ENCODE results near the gene HS3ST4. TPM values are rescaled to one million over a fixed set of nuclear protein-coding genes. Genes with fewer than 3 reads are reported as not detected.

The HS3ST4 gene
- total RNA-seq, 3 donors from 2014 or later, result 0.66 to 3.4 TPM; not detected in 1

DNA sequence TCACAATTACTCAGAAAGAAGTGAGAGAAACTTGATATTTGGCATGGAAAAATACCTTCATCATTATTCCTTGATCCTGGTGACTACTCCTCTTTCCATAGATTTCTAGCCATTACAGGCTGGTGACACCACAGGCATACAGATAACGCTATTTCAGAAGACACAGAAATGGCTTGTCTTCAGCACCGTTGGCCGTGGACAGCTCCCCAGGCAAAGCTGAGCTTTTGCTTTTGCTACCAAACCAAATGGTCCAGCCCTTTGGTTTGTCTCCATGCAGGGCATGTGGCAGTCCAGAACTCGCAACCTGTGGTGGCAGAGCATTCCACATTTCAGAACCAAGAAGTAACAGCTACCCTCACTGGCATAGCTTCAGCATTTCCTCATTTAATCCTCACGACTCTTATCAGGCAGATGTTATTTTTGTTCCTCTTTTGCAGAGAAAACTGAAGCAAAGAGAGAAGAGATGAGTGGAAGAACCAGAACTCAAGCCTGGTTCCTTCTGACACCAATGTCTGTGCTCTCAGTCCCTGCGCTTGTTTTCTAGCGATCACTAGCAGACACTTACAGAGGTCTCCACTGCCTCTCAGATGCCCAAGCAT lies 55.5 kb downstream of the HS3ST4 start:
- no peaks in the 10 kb centered on the region for H3K36me3 ChIP-seq
- no peaks in the 10 kb centered on the region for H3K27me3 ChIP-seq
- peaks cover 0 to 4% of the 10 kb centered on the region in 2 donors for H3K9me3 ChIP-seq
- no peaks in the 10 kb centered on the region for H3K4me1 ChIP-seq
- no peak for DNase-seq (ENCODE audit: low spot score in 2 of 2)
- TF ChIP-seq POLR2AphosphoS5 (IDR thresholded peaks at IDR 0.05), result no peak
- TF ChIP-seq POLR2A (IDR thresholded peaks at IDR 0.05), result no peak
- no peak overlapping the region for H3K27ac ChIP-seq
- H3K4me3 ChIP-seq, result no peak overlapping the region
- intact Hi-C loops (cut with DNase I; ENCODE audit: low total_unique reads), result no loop called here

DNA sequence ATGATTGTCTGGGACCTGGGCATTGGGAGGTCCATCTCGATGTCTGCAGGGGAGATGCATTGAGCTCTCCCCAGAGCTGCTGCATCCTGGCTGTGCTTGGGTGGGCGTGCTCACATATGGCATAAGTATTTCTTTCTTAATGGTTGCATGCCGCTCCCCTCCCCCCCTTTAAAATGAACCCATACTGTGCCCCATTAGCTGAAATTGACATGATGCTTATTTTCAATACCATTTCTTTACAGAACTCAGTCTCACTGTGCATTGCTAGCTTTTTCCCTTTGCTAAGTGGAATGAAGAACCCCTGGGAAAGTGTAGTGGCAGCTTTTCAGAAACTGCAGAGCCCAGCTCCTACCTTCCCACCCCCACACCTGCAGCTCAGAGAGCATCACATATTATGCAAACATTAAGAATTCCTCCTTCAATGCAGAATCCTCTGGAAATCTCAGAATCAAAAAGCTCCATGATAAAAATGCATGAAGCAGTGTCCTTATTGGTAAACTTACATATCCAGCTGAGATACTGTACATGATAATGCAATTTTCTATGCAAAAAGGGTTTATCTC lies 56.4 kb downstream of the HS3ST4 start:
- H3K4me3 ChIP-seq, result no peak overlapping the region
- intact Hi-C loops (cut with DNase I; ENCODE audit: low total_unique reads), result no loop called here
- DNase-seq (ENCODE audit: low spot score in 2 of 2), result no peak
- no peak overlapping the region for H3K27ac ChIP-seq
- no peaks in the 10 kb centered on the region for H3K27me3 ChIP-seq
- H3K9me3 ChIP-seq, result peaks cover 0 to 4% of the 10 kb centered on the region in 2 donors
- H3K36me3 ChIP-seq, result no peaks in the 10 kb centered on the region
- TF ChIP-seq POLR2A (IDR thresholded peaks at IDR 0.05), result no peak
- TF ChIP-seq, protein P1, sequence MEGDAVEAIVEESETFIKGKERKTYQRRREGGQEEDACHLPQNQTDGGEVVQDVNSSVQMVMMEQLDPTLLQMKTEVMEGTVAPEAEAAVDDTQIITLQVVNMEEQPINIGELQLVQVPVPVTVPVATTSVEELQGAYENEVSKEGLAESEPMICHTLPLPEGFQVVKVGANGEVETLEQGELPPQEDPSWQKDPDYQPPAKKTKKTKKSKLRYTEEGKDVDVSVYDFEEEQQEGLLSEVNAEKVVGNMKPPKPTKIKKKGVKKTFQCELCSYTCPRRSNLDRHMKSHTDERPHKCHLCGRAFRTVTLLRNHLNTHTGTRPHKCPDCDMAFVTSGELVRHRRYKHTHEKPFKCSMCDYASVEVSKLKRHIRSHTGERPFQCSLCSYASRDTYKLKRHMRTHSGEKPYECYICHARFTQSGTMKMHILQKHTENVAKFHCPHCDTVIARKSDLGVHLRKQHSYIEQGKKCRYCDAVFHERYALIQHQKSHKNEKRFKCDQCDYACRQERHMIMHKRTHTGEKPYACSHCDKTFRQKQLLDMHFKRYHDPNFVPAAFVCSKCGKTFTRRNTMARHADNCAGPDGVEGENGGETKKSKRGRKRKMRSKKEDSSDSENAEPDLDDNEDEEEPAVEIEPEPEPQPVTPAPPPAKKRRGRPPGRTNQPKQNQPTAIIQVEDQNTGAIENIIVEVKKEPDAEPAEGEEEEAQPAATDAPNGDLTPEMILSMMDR (IDR thresholded peaks at IDR 0.05), result no peak
- TF ChIP-seq POLR2AphosphoS5 (IDR thresholded peaks at IDR 0.05), result no peak
- H3K4me1 ChIP-seq, result no peaks in the 10 kb centered on the region

DNA sequence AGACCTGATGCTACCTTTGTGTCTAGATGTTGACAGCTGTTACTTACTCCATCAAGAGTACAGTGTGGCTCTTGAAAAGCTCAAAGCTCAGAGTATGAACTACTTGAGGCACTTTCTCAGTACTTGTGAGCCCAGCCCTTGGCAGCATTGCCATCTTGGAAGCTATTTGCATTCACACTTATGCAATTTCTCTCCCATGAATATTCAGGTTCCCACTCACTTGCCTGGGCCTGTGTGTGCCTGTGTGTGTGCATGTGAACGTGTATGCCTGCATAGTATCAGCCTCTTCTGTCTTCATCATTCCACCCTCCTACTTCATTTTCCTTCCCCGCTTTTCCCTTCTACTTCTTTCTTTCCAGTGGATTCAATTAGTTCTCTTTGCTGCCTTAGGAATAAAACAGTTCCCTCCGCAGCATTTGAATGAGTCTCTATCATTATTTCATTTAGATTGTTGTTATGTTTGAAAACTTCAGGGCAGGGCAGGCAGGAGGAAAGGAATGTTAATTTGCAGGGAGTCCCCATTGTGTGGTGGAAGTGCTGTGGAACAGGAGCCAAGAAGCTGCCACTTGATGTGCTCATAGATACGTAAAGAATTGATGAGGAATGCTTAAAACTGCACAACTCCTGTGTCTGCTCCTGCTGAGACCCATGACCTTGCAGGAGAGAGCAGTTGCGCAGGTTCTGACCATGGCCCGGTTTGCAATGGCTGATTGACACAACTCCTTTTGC lies 58.9 kb downstream of the HS3ST4 start:
- Histone ChIP-seq H3K36me3 (no peaks in the 10 kb centered on the region), H3K4me3 (no peak overlapping the region), H3K9me3 (no peaks in the 10 kb centered on the region), H3K27ac (no peak overlapping the region), H3K4me1 (no peaks in the 10 kb centered on the region), H3K27me3 (no peaks in the 10 kb centered on the region)
- DNase-seq (ENCODE audit: low spot score in 2 of 2), result no peak
- intact Hi-C loops (cut with DNase I; ENCODE audit: low total_unique reads), result loop anchor here (10.0 kb wide), 1 partner anchor 336 kb away; no protein-coding TSS in a partner anchor
- no peak for TF ChIP-seq POLR2AphosphoS5 (IDR thresholded peaks at IDR 0.05)
- TF ChIP-seq, protein P1 (IDR thresholded peaks at IDR 0.05), result no peak
- TF ChIP-seq POLR2A (IDR thresholded peaks at IDR 0.05), result no peak

DNA sequence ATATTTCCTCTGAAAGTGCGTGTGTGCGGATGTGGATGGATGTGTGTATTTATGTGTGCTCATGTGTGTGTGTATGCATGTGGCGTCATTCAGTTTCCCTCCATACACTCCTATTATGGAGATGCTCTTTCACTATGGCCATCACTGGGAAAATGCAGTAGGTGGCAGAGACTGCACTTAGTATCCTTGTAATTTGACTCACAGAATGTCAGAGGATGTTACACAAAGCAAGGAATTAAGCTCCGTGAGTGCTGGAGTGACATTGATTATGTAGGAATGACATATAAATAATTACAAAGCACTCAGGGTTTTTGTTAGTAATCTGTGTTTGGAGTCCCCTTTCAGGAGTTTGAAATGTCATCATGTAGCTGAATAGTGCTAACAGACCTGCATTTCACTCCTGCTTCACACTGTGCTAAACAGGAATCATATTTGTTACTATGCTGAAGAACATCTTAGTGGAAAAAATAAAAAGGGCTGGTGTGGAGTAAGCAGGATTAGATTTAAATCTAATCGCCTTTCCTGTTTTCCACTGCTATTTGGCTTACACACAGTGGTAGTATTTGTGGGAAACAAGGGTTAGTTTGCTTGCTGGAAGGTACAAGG lies 59.6 kb downstream of the HS3ST4 start:
- Histone ChIP-seq H3K4me1 (no peaks in the 10 kb centered on the region), H3K27me3 (no peaks in the 10 kb centered on the region), H3K4me3 (no peak overlapping the region), H3K27ac (no peak overlapping the region), H3K36me3 (no peaks in the 10 kb centered on the region), H3K9me3 (no peaks in the 10 kb centered on the region)
- intact Hi-C loops (cut with DNase I; ENCODE audit: low total_unique reads), result loop anchor here (10.0 kb wide), 1 partner anchor 337 kb away; no protein-coding TSS in a partner anchor
- no peak for DNase-seq (ENCODE audit: low spot score in 2 of 2)
- no peak for TF ChIP-seq POLR2AphosphoS5 (IDR thresholded peaks at IDR 0.05)
- TF ChIP-seq POLR2A (IDR thresholded peaks at IDR 0.05), result no peak
- TF ChIP-seq, protein P1 (IDR thresholded peaks at IDR 0.05), result no peak

DNA sequence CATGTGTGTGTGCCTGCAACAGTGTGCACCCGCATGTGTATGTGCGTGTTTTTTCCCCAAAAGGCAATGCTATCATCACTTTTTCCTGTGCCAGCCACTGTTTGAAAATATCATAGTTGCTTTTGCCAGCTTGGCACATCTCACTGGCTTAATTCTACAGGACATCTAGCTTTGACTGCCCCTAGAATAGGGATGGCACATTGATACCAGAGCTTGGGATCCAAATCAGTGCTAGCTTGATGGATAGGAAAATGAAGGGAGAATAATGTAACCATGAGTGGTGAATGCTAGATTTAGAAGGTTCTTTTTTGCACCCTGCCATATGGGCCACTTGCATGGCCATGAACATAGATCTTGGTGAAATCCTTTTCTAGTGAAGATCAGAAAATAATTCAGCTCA lies 72.7 kb downstream of the HS3ST4 start:
- no peak overlapping the region for H3K4me3 ChIP-seq
- no peaks in the 10 kb centered on the region for H3K9me3 ChIP-seq
- H3K36me3 ChIP-seq, result no peaks in the 10 kb centered on the region
- intact Hi-C loops (cut with DNase I; ENCODE audit: low total_unique reads), result no loop called here
- no peak overlapping the region for H3K27ac ChIP-seq
- TF ChIP-seq, protein P1 (IDR thresholded peaks at IDR 0.05), result no peak
- TF ChIP-seq POLR2A (IDR thresholded peaks at IDR 0.05) (no peak), POLR2AphosphoS5 (IDR thresholded peaks at IDR 0.05) (no peak)
- no peak for DNase-seq (ENCODE audit: low spot score in 2 of 2)
- H3K27me3 ChIP-seq, result no peaks in the 10 kb centered on the region
- no peaks in the 10 kb centered on the region for H3K4me1 ChIP-seq
